GM19463 (cell line): ENCODE data around the gene TRIM24.

Experiments
- ATAC-seq: cut with Tn5 transposase; IDR thresholded peaks from one replicate; pipeline ENCODE4 v1.9.1; 2021; ENCODE audit warnings: mild to moderate bottlenecking, moderate library complexity; ENCODE audit not compliant: unreplicated experiment

Gene TRIM24

DNA sequence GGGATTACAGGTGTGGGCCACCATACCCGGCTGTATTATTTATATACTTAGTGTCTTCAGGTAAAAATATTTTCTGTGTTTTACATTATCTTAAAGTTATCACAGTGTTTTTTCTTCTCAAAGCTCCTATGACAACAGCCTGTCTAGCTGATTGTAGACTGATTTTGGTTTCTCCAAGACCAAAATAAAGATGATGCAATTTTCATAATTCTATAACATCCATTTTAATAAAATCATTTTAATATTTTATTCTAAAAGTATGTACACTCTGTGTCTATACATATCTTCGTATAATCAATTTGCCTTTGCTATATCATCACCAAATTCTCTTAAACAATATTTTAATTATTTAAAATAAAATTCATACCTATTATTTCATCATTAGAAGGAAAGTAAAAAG lies 108.6 kb downstream of the TRIM24 start:
- no peak for ATAC-seq

DNA sequence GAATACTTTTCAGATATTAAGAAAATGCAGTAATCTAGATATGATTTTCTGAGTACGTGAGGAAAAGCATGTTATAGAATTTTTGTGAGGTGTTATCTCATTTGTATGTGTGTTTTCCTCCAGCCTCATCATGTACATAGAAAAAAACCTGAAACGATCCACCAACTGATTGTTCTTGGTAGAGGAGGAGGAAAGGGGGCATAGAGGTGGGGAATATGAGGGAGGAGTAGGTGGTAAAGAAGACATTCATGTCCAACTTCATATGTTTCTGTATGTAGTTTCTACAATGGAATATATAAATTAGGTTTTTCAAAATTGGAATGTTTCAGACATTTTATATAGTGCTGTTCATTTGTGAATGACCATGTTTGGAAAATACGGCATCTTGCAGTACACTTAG lies 109.4 kb downstream of the TRIM24 start:
- ATAC-seq = no peak

GRCh38 chr7:138570715-138571114 lies 110.7 kb downstream of the TRIM24 start:
- no peak for ATAC-seq

GRCh38 chr7:138573741-138574140 lies 113.7 kb downstream of the TRIM24 start:
- ATAC-seq = no peak

DNA sequence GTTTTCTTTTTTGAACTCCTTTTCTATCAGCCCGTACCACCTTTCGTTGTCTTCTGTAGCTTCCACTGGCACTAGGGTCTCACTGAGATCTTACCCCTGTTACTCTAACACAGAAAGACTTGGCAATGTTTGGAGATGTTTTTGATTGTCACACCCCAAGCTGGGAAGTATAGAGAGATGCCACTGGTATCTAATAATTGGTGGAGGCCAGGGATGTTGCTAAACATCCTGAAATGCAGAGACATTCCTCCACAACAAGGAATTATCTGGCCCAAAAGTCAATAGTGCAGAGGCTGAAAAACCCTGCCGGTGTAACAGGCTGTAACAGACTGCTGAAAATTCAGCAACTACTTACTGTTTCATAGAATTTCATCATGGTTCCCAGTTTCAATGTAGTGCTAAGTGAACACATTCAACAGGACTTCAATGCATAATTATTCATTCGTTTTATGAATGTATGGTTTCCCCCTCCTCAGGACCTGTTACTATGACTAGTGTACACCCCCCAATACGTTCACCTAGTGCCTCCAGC lies 115.9 kb downstream of the TRIM24 start:
- no peak for ATAC-seq

DNA sequence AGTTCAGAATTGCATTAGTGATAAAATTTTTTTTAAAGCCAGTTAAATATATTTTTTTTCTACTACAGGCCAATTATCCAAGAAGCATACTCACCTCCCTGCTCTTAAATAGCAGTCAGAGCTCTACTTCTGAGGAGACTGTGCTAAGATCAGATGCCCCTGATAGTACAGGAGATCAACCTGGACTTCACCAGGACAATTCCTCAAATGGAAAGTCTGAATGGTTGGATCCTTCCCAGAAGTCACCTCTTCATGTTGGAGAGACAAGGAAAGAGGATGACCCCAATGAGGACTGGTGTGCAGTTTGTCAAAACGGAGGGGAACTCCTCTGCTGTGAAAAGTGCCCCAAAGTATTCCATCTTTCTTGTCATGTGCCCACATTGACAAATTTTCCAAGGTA lies 119.1 kb downstream of the TRIM24 start:
- no peak for ATAC-seq

DNA sequence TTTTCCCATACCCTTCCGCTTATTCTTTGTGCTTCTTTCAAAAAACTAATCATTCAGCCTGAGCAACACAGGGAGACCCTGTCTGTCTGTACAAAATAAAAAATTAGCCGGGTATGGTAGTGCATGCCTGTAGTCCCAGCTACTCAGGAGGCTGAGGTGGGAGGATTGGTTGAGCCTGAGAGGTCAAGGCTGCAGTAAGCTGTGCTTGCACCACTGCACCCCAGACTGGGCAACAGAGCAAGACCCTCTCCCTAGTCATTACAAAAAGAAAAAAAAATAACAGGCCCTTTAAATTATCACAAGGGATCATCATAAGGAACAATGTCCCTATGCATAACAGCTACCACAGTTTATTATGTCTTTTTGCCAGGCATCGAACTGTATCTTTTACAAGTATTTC lies 119.6 kb downstream of the TRIM24 start:
- ATAC-seq = no peak

GRCh38 chr7:138581065-138581464 lies 121.0 kb downstream of the TRIM24 start:
- ATAC-seq = peak; percentile 71

DNA sequence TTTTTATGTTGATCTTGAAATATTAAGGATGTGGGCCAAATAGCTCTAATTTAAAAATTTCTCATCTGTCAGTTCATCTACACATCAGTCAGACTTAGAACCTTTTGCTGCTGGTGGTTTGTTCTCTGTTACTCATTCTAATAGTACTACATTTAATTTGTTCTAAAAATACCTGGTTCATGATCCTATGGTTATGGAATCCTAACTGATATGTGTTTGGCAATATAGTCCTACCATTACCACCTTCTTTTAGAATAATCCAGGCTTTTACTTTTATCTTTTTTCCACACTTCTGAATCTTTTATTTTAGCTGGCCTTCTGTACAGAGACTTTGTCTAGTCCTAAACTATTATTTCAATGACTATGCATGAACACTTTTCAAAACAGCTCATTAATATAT lies 124.2 kb downstream of the TRIM24 start:
- no peak for ATAC-seq

DNA sequence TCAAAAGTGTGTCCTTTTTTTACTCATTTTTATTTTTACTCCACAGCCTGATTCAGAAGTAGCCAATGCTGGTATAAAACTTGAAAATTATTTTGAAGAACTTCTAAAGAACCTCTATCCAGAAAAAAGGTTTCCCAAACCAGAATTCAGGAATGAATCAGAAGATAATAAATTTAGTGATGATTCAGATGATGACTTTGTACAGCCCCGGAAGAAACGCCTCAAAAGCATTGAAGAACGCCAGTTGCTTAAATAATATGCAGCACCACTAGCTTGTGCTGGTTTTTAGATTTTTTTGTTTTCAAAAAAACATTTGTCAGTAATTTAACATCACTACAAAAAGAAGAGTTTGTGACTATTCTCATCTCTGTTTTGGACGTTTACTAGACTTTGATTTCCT lies 124.6 kb downstream of the TRIM24 start:
- ATAC-seq = no peak

DNA sequence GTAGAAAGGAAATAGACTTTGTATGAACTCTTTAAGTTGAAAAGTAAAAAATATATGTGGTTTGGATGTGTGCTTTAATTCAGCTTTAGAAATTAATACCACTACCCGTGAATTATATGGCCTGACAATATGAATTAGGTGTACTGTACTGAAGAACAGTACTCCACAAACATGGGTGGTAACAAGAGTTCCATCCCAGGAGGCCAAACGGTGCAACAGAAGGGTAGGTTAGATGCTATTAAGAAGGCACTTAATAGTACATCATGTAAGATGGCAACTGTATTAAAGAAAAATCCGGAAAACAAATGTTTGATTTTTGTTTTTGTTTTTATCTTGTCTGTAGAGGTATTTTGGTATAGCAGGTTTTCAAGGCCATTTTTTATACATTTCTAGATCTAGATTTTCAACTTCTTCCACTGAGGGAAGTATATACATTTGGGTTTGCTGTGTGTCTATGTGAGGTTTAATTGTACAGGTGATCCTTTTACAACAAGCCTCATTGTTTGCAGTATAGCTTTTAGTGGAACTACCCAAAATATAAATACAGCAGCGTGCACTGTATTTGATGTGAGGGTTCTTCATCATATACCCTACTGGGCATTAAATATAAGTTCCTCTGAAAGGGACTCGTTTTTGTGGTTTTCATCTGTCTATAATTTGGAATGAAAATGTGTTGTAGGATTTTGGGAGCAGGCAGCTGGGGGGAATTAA lies 125.4 kb downstream of the TRIM24 start:
- no peak for ATAC-seq

GRCh38 chr7:138587485-138587884 lies 127.4 kb downstream of the TRIM24 start:
- no peak for ATAC-seq

DNA sequence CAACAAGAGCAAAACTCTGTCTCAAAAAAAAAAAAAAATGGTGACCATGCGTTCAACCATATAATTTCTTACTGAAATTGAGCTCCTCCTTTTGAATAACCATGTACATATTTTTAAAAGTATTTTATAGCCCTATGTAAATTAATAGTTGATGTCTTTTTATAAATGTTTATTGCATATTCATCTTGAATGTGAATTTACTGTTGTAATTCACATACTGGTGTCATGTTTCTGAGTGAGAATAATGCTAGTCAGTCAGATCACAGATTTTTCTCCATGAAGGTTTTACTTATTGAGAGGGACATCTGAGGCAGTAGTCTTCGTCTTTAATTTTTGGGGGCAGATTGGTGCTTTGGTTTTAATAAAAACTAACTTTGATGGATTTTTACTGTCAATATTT lies 128.9 kb downstream of the TRIM24 start:
- ATAC-seq = no peak

GRCh38 chr7:138590154-138590553 lies 130.1 kb downstream of the TRIM24 start:
- ATAC-seq = no peak

DNA sequence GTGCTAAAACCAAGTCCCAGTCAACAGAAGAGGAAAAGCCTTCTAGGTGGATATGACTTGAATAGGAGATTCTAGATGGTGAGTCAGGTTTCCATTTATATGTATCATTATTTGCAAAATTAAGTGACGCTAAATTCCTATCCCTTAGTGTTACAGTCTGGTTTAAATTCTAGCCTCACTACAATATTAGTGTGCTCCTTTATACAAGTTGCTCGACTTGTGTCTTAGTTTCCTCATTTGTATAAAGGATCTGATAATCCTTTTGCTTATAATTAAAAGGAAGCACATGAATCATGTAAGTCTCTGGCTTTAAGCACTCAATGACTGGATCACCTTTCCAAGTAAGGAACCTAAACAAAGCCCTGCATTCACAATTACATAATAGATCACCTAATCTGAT lies 135.4 kb downstream of the TRIM24 start:
- no peak for ATAC-seq

DNA sequence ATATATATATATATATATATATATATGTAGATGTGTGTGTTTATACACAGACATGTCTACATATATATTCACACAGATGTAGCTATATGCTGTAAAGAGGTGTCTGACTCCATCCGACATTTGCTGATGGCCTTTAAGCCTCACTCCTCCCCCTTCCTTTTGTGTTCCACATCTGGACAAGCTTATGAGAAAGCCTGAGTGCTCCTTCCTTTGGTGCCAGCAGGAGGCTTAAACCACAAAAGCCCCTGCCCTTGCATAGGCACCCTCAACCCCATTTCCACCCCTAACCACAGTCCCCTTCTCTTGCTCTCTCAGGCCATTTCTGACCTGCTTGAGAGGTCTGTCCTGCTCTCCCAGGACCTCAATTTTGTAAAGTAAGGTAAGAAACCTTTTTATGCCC lies 142.4 kb downstream of the TRIM24 start:
- ATAC-seq = no peak

GRCh38 chr7:138603549-138604318 lies 143.7 kb downstream of the TRIM24 start:
- ATAC-seq = no peak

DNA sequence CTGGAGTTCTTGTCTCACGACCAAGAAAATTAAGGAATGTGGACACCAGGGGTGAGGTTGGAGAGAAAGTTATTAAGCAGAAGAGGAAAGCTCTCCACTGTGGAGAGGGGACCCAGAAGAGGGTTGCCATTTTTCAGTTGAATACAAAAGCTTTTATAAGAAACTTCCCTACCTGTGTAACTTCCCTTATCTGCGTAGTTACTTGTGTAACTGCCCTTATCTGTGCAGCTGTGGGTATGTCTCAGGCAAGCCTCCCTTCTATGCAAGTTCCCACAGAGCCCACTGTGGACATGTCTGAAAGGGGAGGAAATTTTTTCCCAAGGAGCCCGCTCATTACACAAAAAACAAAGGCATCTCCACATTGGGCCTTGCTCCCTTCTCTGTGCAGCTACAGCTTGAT lies 146.2 kb downstream of the TRIM24 start:
- no peak for ATAC-seq

GRCh38 chr7:138607216-138608126 lies 147.4 kb downstream of the TRIM24 start:
- no peak for ATAC-seq

DNA sequence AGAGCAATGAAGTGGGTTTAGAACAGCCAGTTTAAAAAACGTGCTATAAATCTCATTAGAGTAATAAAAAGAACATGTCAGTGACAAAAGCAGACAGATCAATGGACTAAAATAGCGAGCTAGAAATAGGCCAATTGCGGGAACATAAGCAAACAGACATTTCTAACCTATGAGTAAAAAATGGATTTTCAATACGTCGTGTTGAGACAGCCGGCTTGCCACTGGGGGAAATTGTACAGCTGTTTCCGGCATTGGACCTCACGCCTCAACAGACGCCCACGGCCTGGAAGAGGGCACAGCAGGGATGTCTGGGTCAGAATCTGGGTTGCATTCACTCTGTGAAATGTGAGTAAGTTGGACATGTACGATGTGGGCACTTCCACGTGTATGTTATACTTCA lies 148.2 kb downstream of the TRIM24 start:
- ATAC-seq = no peak

DNA sequence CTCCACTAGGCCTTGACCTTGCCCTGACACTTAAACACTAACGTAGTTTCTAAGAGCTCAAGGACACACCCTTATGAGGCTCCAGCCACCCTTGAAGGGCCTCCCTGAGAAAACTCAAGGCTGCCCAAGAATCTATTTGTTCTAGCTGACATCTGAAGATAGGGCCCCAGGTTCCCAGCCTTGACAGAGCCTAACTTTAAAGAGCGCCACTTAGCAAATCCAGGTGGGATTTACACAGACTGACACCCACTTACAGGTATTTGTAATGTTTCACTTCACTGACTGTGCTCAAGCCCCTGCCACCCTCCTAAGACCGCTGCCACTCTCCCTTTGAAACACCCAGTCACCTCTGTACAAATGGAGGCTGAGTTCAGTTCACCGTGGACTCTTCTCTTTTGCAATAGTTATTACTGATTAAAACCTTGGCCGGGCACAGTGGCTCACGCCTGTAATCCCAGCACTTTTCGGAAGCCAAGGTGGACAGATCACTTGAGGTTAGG lies 150.7 kb downstream of the TRIM24 start:
- no peak for ATAC-seq
